Chondrocyte (in vitro differentiated cells): Measurements from ENCODE around the gene DDX54. TPM values are rescaled to one million over a fixed set of nuclear protein-coding genes. Genes with fewer than 3 reads are reported as not detected.
"Not testable (repeated sequence)": the region's sequence is repeated elsewhere in the genome, so short reads cannot be mapped to it uniquely, and the experiment has no call there.

Experiments
- DNase-seq: peaks from one replicate; pipeline ENCODE4 v3.0.0; 2021; ENCODE audit warnings: mixed read lengths, low spot score
- H3K27ac Mint-ChIP-seq: one replicate; pipeline ENCODE4 v1.8.0; 2021; ENCODE audit warnings: mild to moderate bottlenecking, moderate library complexity, mixed read lengths; ENCODE audit not compliant: unreplicated experiment
- H3K27me3 Mint-ChIP-seq: 2 replicates; pipeline ENCODE4 v1.8.0; 2021; ENCODE audit warnings: low read depth, mixed read lengths
- H3K36me3 Mint-ChIP-seq: 2 replicates; pipeline ENCODE4 v1.8.0; 2021; ENCODE audit warnings: low read depth, mixed read lengths
- H3K4me1 Mint-ChIP-seq: 2 replicates; pipeline ENCODE4 v1.8.0; 2021; ENCODE audit warnings: low read depth, mild to moderate bottlenecking, mixed read lengths
- H3K4me3 Mint-ChIP-seq: one replicate; pipeline ENCODE4 v1.8.0; 2021; ENCODE audit warnings: mild to moderate bottlenecking, moderate library complexity, mixed read lengths; ENCODE audit not compliant: unreplicated experiment
- H3K9me3 Mint-ChIP-seq: 2 replicates; pipeline ENCODE4 v1.8.0; 2021; ENCODE audit warnings: low read depth, mixed read lengths
- total RNA-seq: library from RNA; stranded (reverse); gene quantifications from 3 replicates; pipeline ENCODE4 v1.2.1, GENCODE V29; 2021
- TF ChIP-seq, protein P1 (sequence below): fragments of 200-600 bp; sonication (generic); IDR thresholded peaks from 2 replicates; pipeline ENCODE4 v1.5.0; 2021; ENCODE audit warnings: antibody characterized with exemption, mild to moderate bottlenecking, moderate library complexity

DDX54 gene
- total RNA-seq, 1 donor from 2014 or later: 44.6 TPM

DNA sequence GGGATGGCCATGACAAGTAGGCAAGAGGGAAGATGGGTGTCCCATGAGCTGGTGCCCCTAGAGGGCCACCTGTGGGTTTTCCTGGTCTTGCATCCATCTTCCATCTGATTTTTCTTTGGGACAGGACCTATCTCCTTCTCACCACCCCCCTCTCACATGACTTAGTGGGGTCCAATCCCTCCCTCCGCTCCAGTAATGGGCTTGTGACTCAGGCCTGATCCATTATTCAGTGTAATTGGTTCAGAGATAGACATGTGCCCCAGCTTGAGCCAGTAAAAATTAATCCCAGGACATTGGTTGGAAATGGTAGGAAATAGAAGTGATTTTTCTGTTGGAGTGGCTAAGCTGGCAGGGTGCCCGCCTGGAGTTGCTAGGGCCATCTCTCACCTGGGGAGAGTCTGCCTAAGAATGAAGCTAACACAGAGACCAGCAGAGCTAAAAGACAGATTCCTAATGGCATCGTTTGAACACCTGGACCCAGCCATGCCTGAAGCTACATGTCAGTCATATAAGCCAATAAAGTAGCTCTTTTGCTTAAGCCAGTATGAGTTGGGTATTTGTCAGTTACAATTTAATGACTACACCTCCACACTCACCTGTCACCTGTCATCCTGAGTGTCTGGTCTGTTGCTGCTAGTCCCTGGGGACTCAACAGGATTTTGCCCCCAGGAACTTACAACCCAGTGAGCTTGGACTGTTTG is 64.5 kb downstream of the DDX54 start:
- Mint-ChIP-seq H3K4me1 (no peaks in the 10 kb centered on the region), H3K9me3 (peaks cover 16% of the 10 kb centered on the region), H3K4me3 (no peak overlapping the region), H3K27ac (no peak overlapping the region), H3K27me3 (peaks cover 19% of the 10 kb centered on the region), H3K36me3 (peaks cover 8% of the 10 kb centered on the region)
- DNase-seq: no peak
- TF ChIP-seq, protein P1, sequence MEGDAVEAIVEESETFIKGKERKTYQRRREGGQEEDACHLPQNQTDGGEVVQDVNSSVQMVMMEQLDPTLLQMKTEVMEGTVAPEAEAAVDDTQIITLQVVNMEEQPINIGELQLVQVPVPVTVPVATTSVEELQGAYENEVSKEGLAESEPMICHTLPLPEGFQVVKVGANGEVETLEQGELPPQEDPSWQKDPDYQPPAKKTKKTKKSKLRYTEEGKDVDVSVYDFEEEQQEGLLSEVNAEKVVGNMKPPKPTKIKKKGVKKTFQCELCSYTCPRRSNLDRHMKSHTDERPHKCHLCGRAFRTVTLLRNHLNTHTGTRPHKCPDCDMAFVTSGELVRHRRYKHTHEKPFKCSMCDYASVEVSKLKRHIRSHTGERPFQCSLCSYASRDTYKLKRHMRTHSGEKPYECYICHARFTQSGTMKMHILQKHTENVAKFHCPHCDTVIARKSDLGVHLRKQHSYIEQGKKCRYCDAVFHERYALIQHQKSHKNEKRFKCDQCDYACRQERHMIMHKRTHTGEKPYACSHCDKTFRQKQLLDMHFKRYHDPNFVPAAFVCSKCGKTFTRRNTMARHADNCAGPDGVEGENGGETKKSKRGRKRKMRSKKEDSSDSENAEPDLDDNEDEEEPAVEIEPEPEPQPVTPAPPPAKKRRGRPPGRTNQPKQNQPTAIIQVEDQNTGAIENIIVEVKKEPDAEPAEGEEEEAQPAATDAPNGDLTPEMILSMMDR: no peak

DNA sequence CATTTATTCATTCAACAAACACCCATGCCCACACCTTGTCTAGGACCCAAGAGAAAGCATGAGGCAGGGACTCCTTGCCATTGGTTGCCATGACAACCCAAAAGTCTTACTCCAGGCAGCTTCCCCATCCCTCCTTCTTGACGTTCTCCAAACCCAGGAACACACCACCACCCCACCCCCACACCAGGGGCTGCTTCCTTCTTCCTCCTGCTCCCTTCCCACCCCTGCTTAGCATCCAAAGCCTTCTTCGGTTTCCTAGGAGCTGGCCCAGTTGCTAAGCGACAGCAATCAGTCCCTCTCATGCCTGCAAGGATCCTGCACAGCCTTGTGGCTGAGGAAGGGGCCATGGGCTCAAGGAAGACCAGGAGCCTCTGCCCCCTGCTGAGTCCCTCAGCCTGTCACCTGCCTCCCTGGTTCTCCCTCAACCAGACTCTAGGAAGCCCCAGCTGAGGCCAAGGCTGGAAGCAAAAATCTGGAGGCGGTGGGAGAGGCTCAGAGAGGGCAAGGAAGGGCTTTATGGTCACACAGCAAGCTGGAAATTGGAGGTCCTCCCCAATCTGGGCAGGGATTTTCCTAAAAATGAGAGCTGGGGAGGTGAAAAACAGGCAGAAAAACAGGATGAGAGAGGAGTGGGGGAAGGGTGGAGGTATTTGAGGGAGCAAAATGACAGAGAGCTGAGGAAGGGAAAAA is 65.2 kb downstream of the DDX54 start:
- no peak overlapping the region for H3K27ac Mint-ChIP-seq
- no peak overlapping the region for H3K4me3 Mint-ChIP-seq
- DNase-seq: no peak
- H3K4me1 Mint-ChIP-seq: no peaks in the 10 kb centered on the region
- TF ChIP-seq, protein P1: no peak
- peaks cover 8% of the 10 kb centered on the region for H3K36me3 Mint-ChIP-seq
- H3K9me3 Mint-ChIP-seq: peaks cover 14% of the 10 kb centered on the region
- H3K27me3 Mint-ChIP-seq: peaks cover 20% of the 10 kb centered on the region

DNA sequence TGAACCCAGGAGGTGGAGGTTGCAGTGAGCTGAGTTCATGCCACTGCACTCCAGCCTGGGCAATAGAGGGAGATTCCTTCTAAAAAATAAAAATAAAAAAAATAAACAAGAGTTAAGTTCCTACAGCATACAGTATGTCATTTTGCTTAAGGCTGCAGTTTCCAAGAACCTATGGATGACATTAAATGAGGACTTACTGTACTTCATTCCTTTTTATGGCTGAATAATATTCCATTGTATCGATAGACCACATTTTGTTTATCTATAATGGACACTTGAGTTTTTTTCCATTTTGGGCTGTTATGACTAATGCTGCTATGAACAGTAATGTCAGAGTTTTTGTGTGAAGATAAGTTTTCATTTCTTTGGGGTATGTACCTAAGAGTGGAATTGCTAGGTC is 67.1 kb downstream of the DDX54 start:
- Mint-ChIP-seq H3K4me1 (no peaks in the 10 kb centered on the region), H3K27ac (no peak overlapping the region), H3K9me3 (peaks cover 10% of the 10 kb centered on the region), H3K4me3 (no peak overlapping the region), H3K27me3 (peaks cover 24% of the 10 kb centered on the region), H3K36me3 (peaks cover 4% of the 10 kb centered on the region)
- DNase-seq: no peak
- TF ChIP-seq, protein P1: no peak

DNA sequence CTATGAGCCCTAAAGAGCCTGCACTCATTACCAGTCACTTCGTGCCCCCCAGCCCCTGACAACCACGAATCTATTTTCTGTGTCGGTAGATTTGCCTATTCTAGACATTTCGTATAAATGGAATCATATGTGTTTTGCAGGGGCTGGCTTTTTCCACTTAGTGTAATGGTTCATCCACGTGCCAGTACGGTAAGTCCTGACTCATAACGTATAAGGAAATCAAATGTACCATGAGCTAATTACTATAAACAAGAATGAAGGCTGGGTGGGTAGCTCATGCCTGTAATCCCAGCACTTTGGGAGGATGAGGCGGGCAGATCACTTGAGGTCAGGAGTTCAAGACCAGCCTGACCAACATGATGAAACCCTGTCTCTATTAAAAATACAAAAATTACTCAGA is 67.6 kb downstream of the DDX54 start:
- H3K36me3 Mint-ChIP-seq, H3K9me3 Mint-ChIP-seq, H3K4me3 Mint-ChIP-seq, H3K27ac Mint-ChIP-seq, DNase-seq, H3K4me1 Mint-ChIP-seq: not testable (repeated sequence)
- peaks cover 21% of the 10 kb centered on the region for H3K27me3 Mint-ChIP-seq

DNA sequence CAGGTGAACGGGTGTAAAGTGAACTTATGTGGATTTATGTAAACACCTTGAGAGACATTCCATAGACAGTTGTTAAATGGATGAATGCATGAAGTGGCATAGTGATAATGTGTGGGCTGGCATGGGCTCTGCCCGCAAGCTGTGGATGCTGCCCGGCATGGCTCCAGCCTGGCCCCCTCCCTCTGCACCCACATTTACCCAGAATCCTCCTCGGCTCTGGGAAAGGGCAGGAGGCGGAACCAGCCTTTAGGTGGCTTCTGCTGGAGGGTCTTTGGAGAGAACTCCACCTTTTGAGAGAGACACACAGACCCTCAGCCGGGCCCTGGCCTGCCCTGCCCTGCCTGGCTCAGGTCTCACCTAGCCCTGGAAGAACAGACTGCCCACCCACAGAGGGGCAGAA is 68.4 kb downstream of the DDX54 start:
- TF ChIP-seq, protein P1: no peak
- no peak for DNase-seq
- Mint-ChIP-seq H3K36me3 (no peaks in the 10 kb centered on the region), H3K9me3 (no peaks in the 10 kb centered on the region), H3K4me3 (no peak overlapping the region), H3K27me3 (peaks cover 21% of the 10 kb centered on the region), H3K4me1 (no peaks in the 10 kb centered on the region), H3K27ac (no peak overlapping the region)
